Measurements from ENCODE around the gene TPM2. TPM values are rescaled to one million over a fixed set of nuclear protein-coding genes. Genes with fewer than 3 reads are reported as not detected.
A peak's percentile ranks its signal among the peaks of the same experiment; 100 is the strongest.

The TPM2 gene
- total RNA-seq, 4 donors from 2014 or later = 493 to 2,531 (median 633) TPM

GRCh38 chr9:35680331-35681105 lies 9.2 kb downstream of the TPM2 start:
- no peaks in the 10 kb centered on the region for H3K9me3 ChIP-seq
- H3K27me3 ChIP-seq = no peaks in the 10 kb centered on the region
- H3K4me1 ChIP-seq = peaks cover 6 to 16% (median 9%) of the 10 kb centered on the region in 4 donors
- H3K27ac ChIP-seq = peak overlapping the region; percentile 24 to 95 (median 92)
- in situ Hi-C loops (cut with MboI; ENCODE audit: low pct_ligation_motif_present in 1 of 4, low pct_unique_long_range_greater_than_20kb in 1 of 4, low sequenced_read_pairs in 3 of 4) (loop anchor here in 1 of 4 donors (25.0 kb wide), 1 partner anchor 693 kb away; the partner anchor contains the start of gene DNAJB5), intact Hi-C loops (cut with DNase I; ENCODE audit: low total_unique reads) (no loop called here)
- DNase-seq = no peak
- H3K36me3 ChIP-seq = peaks cover 0 to 6% (median 0%) of the 10 kb centered on the region in 4 donors
- TF ChIP-seq, protein P1, sequence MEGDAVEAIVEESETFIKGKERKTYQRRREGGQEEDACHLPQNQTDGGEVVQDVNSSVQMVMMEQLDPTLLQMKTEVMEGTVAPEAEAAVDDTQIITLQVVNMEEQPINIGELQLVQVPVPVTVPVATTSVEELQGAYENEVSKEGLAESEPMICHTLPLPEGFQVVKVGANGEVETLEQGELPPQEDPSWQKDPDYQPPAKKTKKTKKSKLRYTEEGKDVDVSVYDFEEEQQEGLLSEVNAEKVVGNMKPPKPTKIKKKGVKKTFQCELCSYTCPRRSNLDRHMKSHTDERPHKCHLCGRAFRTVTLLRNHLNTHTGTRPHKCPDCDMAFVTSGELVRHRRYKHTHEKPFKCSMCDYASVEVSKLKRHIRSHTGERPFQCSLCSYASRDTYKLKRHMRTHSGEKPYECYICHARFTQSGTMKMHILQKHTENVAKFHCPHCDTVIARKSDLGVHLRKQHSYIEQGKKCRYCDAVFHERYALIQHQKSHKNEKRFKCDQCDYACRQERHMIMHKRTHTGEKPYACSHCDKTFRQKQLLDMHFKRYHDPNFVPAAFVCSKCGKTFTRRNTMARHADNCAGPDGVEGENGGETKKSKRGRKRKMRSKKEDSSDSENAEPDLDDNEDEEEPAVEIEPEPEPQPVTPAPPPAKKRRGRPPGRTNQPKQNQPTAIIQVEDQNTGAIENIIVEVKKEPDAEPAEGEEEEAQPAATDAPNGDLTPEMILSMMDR (IDR thresholded peaks at IDR 0.05) = no peak
- TF ChIP-seq EP300 (IDR thresholded peaks at IDR 0.05; ENCODE audit: low read depth) (no peak), POLR2AphosphoS5 (IDR thresholded peaks at IDR 0.05) (peak in 1 of 3 donors; percentile 65), POLR2A (IDR thresholded peaks at IDR 0.05) (no peak)
- 40 to 64% methylated on average over 1 to 15 of the region's 15 CpGs for WGBS, 2 donors (ENCODE audit: low coverage in 1 of 2)
- H3K4me3 ChIP-seq = no peak overlapping the region

GRCh38 chr9:35679766-35680330 lies 9.9 kb downstream of the TPM2 start:
- TF ChIP-seq POLR2AphosphoS5 (IDR thresholded peaks at IDR 0.05) (peak in 1 of 3 donors; percentile 48), POLR2A (IDR thresholded peaks at IDR 0.05) (no peak)
- no peaks in the 10 kb centered on the region for H3K27me3 ChIP-seq
- 20 to 85% methylated on average over 1 to 8 of the region's 8 CpGs for WGBS, 2 donors (ENCODE audit: low coverage in 1 of 2)
- DNase-seq = no peak
- intact Hi-C loops (cut with DNase I; ENCODE audit: low total_unique reads) = no loop called here
- H3K36me3 ChIP-seq = no peaks in the 10 kb centered on the region
- in situ Hi-C loops (cut with MboI; ENCODE audit: low pct_ligation_motif_present in 1 of 4, low pct_unique_long_range_greater_than_20kb in 1 of 4, low sequenced_read_pairs in 3 of 4) = loop anchor here in 1 of 4 donors (25.0 kb wide), 1 partner anchor 693 kb away; the partner anchor contains the start of gene DNAJB5
- no peaks in the 10 kb centered on the region for H3K9me3 ChIP-seq
- peaks cover 6 to 16% (median 13%) of the 10 kb centered on the region in 4 donors for H3K4me1 ChIP-seq
- no peak overlapping the region for H3K4me3 ChIP-seq
- peak overlapping the region in 3 of 4 donors; percentile 91 to 95 (median 92) for H3K27ac ChIP-seq

GRCh38 chr9:35679091-35679490 lies 10.6 kb downstream of the TPM2 start:
- Histone ChIP-seq H3K4me3 (no peak overlapping the region), H3K4me1 (peaks cover 6 to 16% (median 12%) of the 10 kb centered on the region in 4 donors), H3K9me3 (no peaks in the 10 kb centered on the region), H3K27ac (no peak overlapping the region), H3K36me3 (no peaks in the 10 kb centered on the region), H3K27me3 (no peaks in the 10 kb centered on the region)
- intact Hi-C loops (cut with DNase I; ENCODE audit: low total_unique reads) (no loop called here), in situ Hi-C loops (cut with MboI; ENCODE audit: low pct_ligation_motif_present in 1 of 4, low pct_unique_long_range_greater_than_20kb in 1 of 4, low sequenced_read_pairs in 3 of 4) (loop anchor here in 1 of 4 donors (25.0 kb wide), 1 partner anchor 692 kb away; the partner anchor contains the start of gene DNAJB5)
- DNase-seq = no peak
- WGBS, 2 donors (ENCODE audit: low coverage in 1 of 2) = 40 to 92% methylated on average over 1 to 5 of the region's 5 CpGs
- TF ChIP-seq POLR2AphosphoS5 (IDR thresholded peaks at IDR 0.05) = peak in 1 of 3 donors; percentile 2
- TF ChIP-seq, protein P1 (IDR thresholded peaks at IDR 0.05) = no peak

DNA sequence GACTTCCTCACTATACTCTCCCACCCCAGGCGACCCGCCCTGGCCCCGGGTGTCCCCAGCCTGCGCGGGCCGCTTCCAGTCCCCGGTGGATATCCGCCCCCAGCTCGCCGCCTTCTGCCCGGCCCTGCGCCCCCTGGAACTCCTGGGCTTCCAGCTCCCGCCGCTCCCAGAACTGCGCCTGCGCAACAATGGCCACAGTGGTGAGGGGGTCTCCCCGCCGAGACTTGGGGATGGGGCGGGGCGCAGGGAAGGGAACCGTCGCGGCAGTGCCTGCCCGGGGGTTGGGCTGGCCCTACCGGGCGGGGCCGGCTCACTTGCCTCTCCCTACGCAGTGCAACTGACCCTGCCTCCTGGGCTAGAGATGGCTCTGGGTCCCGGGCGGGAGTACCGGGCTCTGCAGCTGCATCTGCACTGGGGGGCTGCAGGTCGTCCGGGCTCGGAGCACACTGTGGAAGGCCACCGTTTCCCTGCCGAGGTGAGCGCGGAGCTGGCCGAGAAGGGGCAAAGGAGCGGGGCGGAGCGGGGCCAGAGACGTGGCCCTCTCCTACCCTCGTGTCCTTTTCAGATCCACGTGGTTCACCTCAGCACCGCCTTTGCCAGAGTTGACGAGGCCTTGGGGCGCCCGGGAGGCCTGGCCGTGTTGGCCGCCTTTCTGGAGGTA lies 13.9 kb downstream of the TPM2 start:
- in situ Hi-C loops (cut with MboI; ENCODE audit: low pct_ligation_motif_present in 1 of 4, low pct_unique_long_range_greater_than_20kb in 1 of 4, low sequenced_read_pairs in 3 of 4) (loop anchor here in 1 of 4 donors (25.0 kb wide), 1 partner anchor 689 kb away; the partner anchor contains the start of gene DNAJB5), intact Hi-C loops (cut with DNase I; ENCODE audit: low total_unique reads) (no loop called here)
- 20% methylated on average over 36 of the region's 51 CpGs; no CpG with 5 or more reads in 1 of the 2 donors for WGBS, 2 donors (ENCODE audit: low coverage in 1 of 2)
- no peak for TF ChIP-seq EP300 (IDR thresholded peaks at IDR 0.05; ENCODE audit: low read depth)
- TF ChIP-seq POLR2A (IDR thresholded peaks at IDR 0.05) = no peak
- TF ChIP-seq POLR2AphosphoS5 (IDR thresholded peaks at IDR 0.05) = no peak
- H3K27me3 ChIP-seq = no peaks in the 10 kb centered on the region
- peak overlapping the region; percentile 36 to 52 (median 42) for H3K4me3 ChIP-seq
- H3K36me3 ChIP-seq = no peaks in the 10 kb centered on the region
- peak; percentile 54 for DNase-seq
- peaks cover 6 to 22% (median 19%) of the 10 kb centered on the region in 4 donors for H3K4me1 ChIP-seq
- no peaks in the 10 kb centered on the region for H3K9me3 ChIP-seq
- H3K27ac ChIP-seq = peak overlapping the region in 2 of 4 donors; percentile 30 to 58
